GM10248 (cell line): ENCODE data around the gene UBN2.

ENCODE experiments used
- CTCF ChIA-PET: fragments of 300-600 bp; sonication (Branson Sonifier 250); formaldehyde crosslinking; extraction: SDS; loops from one replicate; lab custom pipeline; 2021; ENCODE audit warnings: antibody characterized with exemption; lab: Yijun Ruan, JAX
- POLR2A ChIA-PET: fragments of 350-650 bp; sonication (Branson Sonifier 250); formaldehyde crosslinking; extraction: SDS; loops from one replicate; lab custom pipeline; 2020; ENCODE audit warnings: antibody characterized with exemption; lab: Yijun Ruan, JAX
- DNase-seq: peaks from one replicate; pipeline ENCODE4 v3.0.0; 2012; ENCODE audit errors: extremely low spot score
- CTCF ChIP-seq: IDR thresholded peaks from 2 replicates; pipeline ENCODE4 v1.5.1; 2012; ENCODE audit warnings: mild to moderate bottlenecking, low read depth; ENCODE audit errors: extremely low read depth, missing control alignments, control extremely low read depth

UBN2 gene

GRCh38 chr7:139292821-139293220 lies 61.8 kb downstream of the UBN2 start:
- no peak for TF ChIP-seq CTCF
- ChIA-PET POLR2A (no interaction called here), CTCF (interaction anchor here (1.4 kb wide), 1 partner anchor 8 kb away, joined by 6 read pairs; no protein-coding TSS in a partner anchor)
- DNase-seq = no peak

- POLR2A ChIA-PET = interaction anchor here (0.7 to 0.9 kb wide), 2 partner anchors 11 to 150 kb away, joined by 3 read pairs; no protein-coding TSS in a partner anchor
- TF ChIP-seq CTCF = no peak
- CTCF ChIA-PET = interaction anchor here (1.4 to 1.9 kb wide), 2 partner anchors 9 to 11 kb away, joined by 6 read pairs; no protein-coding TSS in a partner anchor
- DNase-seq = no peak
Observed at GRCh38 chr7:139293534-139293933, 62.5 kb downstream of the UBN2 start.

GRCh38 chr7:139294241-139294640 lies 63.2 kb downstream of the UBN2 start:
- CTCF ChIA-PET = interaction anchor here (1.4 to 1.9 kb wide), 2 partner anchors 10 to 11 kb away, joined by 6 read pairs; no protein-coding TSS in a partner anchor
- POLR2A ChIA-PET = interaction anchor here (0.9 kb wide), 1 partner anchor 10 kb away, joined by 3 read pairs; no protein-coding TSS in a partner anchor
- no peak for TF ChIP-seq CTCF
- DNase-seq = no peak

- ChIA-PET POLR2A (no interaction called here), CTCF (interaction anchor here (0.8 to 1.9 kb wide), 4 partner anchors 10 to 45 kb away, joined by 3 to 6 read pairs (median 5); no protein-coding TSS in a partner anchor)
- no peak for DNase-seq
- TF ChIP-seq CTCF = no peak
Observed at GRCh38 chr7:139294951-139295575, 64.0 kb downstream of the UBN2 start.

- no peak for DNase-seq
- ChIA-PET POLR2A (no interaction called here), CTCF (no interaction called here)
- TF ChIP-seq CTCF = no peak
Observed at GRCh38 chr7:139297795-139298194, 66.8 kb downstream of the UBN2 start.

GRCh38 chr7:139299296-139299695 lies 68.3 kb downstream of the UBN2 start:
- no peak for TF ChIP-seq CTCF
- CTCF ChIA-PET = interaction anchor here (1.2 to 1.7 kb wide), 2 partner anchors 39 to 135 kb away, joined by 4 read pairs; no protein-coding TSS in a partner anchor
- POLR2A ChIA-PET = no interaction called here
- DNase-seq = no peak
